ENCODE data around the gene SPSB2. TPM values are rescaled to one million over a fixed set of nuclear protein-coding genes. Genes with fewer than 3 reads are reported as not detected.

SPSB2 gene
- total RNA-seq, 1 experiment from 2014 or later: 11.6 TPM

DNA sequence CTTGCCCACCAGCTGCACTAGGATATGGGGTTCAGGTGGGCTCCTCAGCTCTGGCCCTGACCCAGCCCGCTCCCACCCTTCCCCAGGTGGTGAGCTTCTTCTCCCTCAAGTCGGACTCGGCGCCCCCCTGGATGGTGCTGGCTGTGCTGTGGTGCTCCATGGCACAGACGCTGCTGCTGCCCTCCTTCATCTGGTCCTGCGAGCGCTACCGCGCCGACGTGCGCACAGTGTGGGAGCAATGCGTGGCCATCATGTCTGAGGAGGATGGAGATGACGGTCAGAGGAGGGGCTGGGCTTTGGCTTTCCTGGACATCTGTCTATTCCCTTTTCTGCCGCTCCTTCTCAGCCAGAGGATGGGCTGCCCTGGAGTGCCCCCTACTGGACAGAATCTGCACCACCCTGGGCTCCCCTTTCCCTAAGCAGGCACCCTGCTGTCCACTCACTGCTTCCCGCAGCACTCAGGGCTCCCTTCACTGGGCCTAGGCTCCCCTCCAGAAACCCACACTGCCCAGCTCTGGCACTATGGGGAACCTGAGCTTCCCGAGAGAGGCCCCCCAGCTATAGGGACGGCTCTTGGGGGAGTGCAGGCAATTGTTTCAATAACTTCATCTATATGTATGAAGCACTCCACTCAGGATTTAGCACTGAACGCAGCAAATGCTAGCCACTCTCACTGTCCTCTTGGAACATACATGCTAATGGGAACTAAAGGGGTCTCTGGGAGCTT, 47.5 kb downstream of the SPSB2 start:
- DNase-seq (ENCODE audit: low read depth, low spot score) (no peak), ATAC-seq (peak; percentile 79)
- no peaks in the 10 kb centered on the region for H3K27me3 ChIP-seq (ENCODE audit: control insufficient read depth, insufficient read depth, low read length)
- no peaks in the 10 kb centered on the region for H3K36me3 ChIP-seq (ENCODE audit: control insufficient read depth, insufficient read depth, low read length)
- H3K4me3 ChIP-seq (ENCODE audit: low read depth in 2 of 2, low read length in 2 of 2): peak overlapping the region in 1 of 2 experiments; percentile 27; a peak in 1 of 4 replicates
- peaks cover 10% of the 10 kb centered on the region; the same call in 1 of the 2 replicates for H3K4me1 ChIP-seq (ENCODE audit: control insufficient read depth, insufficient read depth, low read length)
- intact Hi-C loops (cut with micrococcal nuclease; ENCODE audit: unreplicated experiment) (loop anchor here (1.0 to 5.0 kb wide), 2 partner anchors 73 to 89 kb away; partner anchors contain the start of gene MLF2), in situ Hi-C loops (cut with HindIII; ENCODE audit: low pct_unique_long_range_greater_than_20kb, low sequenced_read_pairs) (no loop called here)
- no peak overlapping the region for H3K27ac ChIP-seq (ENCODE audit: low read length)
- no TSS peak for BruUV-seq (replicated peaks)
- TF ChIP-seq POLR2AphosphoS5 (IDR thresholded peaks at IDR 0.05; ENCODE audit: low read depth, low read length) (no peak), SIN3A (IDR thresholded peaks at IDR 0.05; ENCODE audit: borderline replicate concordance, insufficient read depth, low read depth, low read length) (no peak), CTCF (IDR thresholded peaks at IDR 0.05) (peak; percentile 90), REST (IDR thresholded peaks at IDR 0.05; ENCODE audit: insufficient read depth in 1 of 2, low read depth in 2 of 2, low read length in 1 of 2) (no peak)
- CTCF ChIA-PET: interaction anchor here (1.3 kb wide), 1 partner anchor 72 kb away, joined by 5 read pairs; the partner anchor contains the start of gene MLF2
- POLR2A ChIA-PET: no interaction called here
- no peaks in the 10 kb centered on the region for H3K9me3 ChIP-seq (ENCODE audit: control insufficient read depth, insufficient read depth, low read depth, low read length)

GRCh38 chr12:6824901-6825381, 48.2 kb downstream of the SPSB2 start:
- intact Hi-C loops (cut with micrococcal nuclease; ENCODE audit: unreplicated experiment) (loop anchor here (1.0 to 5.0 kb wide), 2 partner anchors 73 to 89 kb away; partner anchors contain the start of gene MLF2), in situ Hi-C loops (cut with HindIII; ENCODE audit: low pct_unique_long_range_greater_than_20kb, low sequenced_read_pairs) (no loop called here)
- Histone ChIP-seq H3K9me3 (ENCODE audit: control insufficient read depth, insufficient read depth, low read depth, low read length) (no peaks in the 10 kb centered on the region), H3K4me3 (ENCODE audit: low read depth in 2 of 2, low read length in 2 of 2) (peak overlapping the region in 1 of 2 experiments; percentile 27; a peak in 1 of 4 replicates), H3K27me3 (ENCODE audit: control insufficient read depth, insufficient read depth, low read length) (no peaks in the 10 kb centered on the region), H3K27ac (ENCODE audit: low read length) (no peak overlapping the region), H3K4me1 (ENCODE audit: control insufficient read depth, insufficient read depth, low read length) (peaks cover 10% of the 10 kb centered on the region; the same call in 1 of the 2 replicates), H3K36me3 (ENCODE audit: control insufficient read depth, insufficient read depth, low read length) (no peaks in the 10 kb centered on the region)
- BruUV-seq (replicated peaks): TSS peak; percentile 56
- TF ChIP-seq TCF7L2 (IDR thresholded peaks at IDR 0.05; ENCODE audit: low read depth, low read length) (no peak), CTCF (IDR thresholded peaks at IDR 0.05) (no peak), REST (IDR thresholded peaks at IDR 0.05; ENCODE audit: insufficient read depth in 1 of 2, low read depth in 2 of 2, low read length in 1 of 2) (no peak), SIN3A (IDR thresholded peaks at IDR 0.05; ENCODE audit: borderline replicate concordance, insufficient read depth, low read depth, low read length) (no peak), POLR2AphosphoS5 (IDR thresholded peaks at IDR 0.05; ENCODE audit: low read depth, low read length) (no peak)
- DNase-seq (ENCODE audit: low read depth, low spot score): no peak
- CTCF ChIA-PET: interaction anchor here (0.6 to 1.3 kb wide), 2 partner anchors 71 to 119 kb away, joined by 5 to 11 read pairs; partner anchors contain the start of gene MLF2
- POLR2A ChIA-PET: no interaction called here
- peak; percentile 28; the same call in 1 of the 2 replicates for ATAC-seq

Measured in Panc1 (cell line).